ENCODE measurements around the gene ENPEP. TPM values are rescaled to one million over a fixed set of nuclear protein-coding genes. Genes with fewer than 3 reads are reported as not detected.
"Not testable (repeated sequence)": the region's sequence is repeated elsewhere in the genome, so short reads cannot be mapped to it uniquely, and the experiment has no call there.

The ENPEP gene
- total RNA-seq, 1 experiment from 2014 or later, result not detected

DNA sequence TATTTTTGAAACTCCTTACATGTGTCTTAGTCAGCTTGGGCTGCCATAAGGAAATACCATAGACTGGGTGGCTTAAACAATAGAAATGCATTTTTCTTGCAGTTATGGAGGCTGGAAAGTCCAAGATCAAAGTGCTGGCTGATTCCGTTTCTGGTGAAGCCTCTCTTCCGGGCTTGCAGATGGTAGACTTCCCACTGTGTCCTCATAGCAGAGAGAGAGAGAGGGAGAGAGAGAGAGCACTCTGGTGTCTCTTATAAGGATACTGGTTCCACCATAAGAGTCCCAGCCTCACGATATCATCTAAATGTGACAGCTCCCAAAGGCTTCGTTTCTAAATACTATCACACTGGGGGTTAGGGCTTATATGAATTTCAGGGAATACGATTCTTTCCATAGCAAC lies 39.7 kb downstream of the ENPEP start:
- DNase-seq (ENCODE audit: low read depth), result peak; percentile 51

GRCh38 chr4:110516106-110516922 lies 40.4 kb downstream of the ENPEP start:
- DNase-seq (ENCODE audit: low read depth), result peak; percentile 83

DNA sequence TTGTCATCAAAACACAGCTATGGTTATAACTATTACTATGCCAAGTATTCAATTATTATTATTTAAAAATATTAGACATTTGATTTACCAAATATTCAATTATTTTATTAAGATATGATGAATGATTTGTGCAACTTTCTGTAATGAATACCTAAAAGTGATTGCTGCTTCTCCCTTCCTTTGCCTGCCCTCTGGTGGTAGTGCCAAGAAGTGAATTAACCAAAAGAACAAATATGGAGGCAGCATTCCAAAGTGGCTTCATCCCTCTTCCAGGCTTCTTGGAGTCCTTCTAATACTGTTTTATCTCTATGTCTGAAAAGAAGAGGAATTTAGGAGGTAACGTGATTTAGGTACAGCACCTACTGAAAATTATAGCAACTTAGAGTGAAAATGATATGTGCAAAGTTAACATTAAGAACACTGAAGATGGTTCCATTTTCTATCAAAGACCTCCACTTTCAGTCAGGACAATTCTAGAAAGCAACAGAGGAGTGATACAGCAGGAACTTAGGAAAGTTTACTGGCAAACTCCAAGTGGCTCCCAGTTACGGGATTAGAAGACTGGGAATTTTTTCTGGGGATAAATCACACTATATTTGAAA lies 43.0 kb downstream of the ENPEP start:
- peak; percentile 34 for DNase-seq (ENCODE audit: low read depth)

GRCh38 chr4:110520886-110521285 lies 44.9 kb downstream of the ENPEP start:
- DNase-seq (ENCODE audit: low read depth), result no peak

GRCh38 chr4:110526589-110526988 lies 50.6 kb downstream of the ENPEP start:
- no peak for DNase-seq (ENCODE audit: low read depth)

- DNase-seq (ENCODE audit: low read depth), result no peak
Measured at GRCh38 chr4:110527156-110527555, 51.2 kb downstream of the ENPEP start.

GRCh38 chr4:110532901-110533589 lies 57.1 kb downstream of the ENPEP start:
- no peak for DNase-seq (ENCODE audit: low read depth)

DNA sequence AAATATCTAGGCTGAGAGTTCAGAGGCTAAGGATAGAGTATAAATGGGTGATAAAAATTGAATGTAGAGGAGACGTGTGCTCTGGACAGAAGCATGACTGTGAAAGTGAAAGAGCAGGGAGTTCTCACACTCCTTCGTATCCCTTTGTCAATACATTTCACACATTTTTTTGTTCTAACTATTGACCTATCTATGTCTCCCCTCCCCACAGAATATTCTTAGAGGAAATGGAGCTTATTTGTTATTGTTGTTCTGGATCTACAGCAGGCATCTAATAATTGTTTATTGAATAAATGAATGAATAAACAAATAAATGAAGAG lies 57.6 kb downstream of the ENPEP start:
- DNase-seq (ENCODE audit: low read depth), result no peak

DNA sequence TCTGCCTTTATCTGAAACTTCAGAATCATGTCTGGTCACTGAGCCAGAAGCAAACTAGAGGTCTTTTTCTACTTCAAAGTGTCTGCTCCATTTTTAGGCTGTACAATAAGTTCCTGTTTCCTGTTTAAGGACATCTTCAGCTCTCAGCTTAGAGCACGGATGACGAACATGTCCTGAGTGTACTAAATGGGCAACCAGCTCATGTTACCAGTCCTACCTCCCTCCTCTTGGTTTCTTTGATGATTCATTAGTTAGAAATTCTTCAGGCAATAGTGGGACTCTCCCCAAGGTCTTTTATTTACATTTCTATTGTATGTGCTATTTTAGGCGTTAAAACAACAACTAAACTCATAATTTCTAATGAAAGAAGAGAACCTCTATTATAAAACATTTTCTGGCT lies 58.0 kb downstream of the ENPEP start:
- DNase-seq (ENCODE audit: low read depth), result peak; percentile 97

- peak; percentile 2 for DNase-seq (ENCODE audit: low read depth)
Measured at GRCh38 chr4:110540581-110540980, 64.6 kb downstream of the ENPEP start.

GRCh38 chr4:110540982-110541451 lies 65.1 kb downstream of the ENPEP start:
- DNase-seq (ENCODE audit: low read depth), result peak; percentile 98

DNA sequence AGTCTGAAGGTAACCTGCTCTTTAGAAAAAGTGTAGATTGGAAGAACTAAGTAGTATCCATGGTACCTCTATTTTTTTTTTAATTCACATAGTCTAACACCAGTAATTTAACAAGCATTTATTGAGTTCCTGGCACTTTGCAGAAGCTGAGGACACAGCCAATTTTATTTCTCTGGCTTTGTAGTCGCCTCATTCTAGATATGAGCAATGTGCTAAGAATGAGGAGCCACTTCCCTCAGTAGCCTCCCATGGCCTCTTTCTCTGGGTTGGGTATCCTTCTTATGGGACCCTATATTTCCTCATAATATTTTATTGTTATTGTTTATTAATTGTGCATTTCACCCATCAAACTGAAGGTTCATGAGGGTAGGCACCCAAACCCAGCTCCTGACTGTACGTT lies 67.6 kb downstream of the ENPEP start:
- DNase-seq (ENCODE audit: low read depth), result peak; percentile 8

DNA sequence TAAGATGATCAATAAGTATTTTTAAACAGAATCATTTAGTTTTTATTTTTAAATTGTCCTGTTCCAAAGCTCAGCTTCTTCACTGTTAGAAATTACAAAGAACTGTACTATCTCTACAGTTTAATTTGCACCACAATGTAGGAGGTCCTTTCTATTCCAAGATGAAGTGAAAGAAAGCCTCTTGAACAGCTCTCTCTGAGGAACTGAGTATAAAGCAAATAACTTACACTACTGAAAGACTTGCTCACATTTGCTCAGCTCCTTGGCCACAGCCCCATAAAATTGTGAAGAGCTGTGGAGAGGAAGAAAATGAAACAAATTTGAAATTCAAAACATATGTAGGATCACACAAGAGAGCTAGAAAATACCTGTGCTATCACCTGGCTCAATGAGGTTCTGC lies 68.6 kb downstream of the ENPEP start:
- no peak for DNase-seq (ENCODE audit: low read depth)

DNA sequence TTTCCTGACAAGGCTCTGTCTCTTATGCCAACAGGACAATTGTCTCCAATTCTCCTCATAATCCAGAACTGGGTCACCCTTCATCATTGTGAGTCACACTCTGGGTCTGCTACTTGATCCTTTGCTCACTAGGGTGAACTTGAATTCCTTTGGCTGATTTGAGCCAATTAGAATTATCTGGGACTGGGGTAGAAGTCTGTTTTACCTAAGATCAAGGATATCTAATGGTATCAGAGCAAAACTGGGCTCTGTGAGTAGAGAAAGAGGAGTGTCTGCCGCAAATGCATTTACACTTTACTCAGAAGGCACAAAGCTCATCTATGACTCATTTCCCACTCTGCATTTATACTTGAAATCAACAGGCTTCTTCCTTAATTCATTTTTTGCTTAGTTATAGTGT lies 74.3 kb downstream of the ENPEP start:
- peak; percentile 78 for DNase-seq (ENCODE audit: low read depth)

- no peak for DNase-seq (ENCODE audit: low read depth)
Measured at GRCh38 chr4:110553197-110553596, 77.2 kb downstream of the ENPEP start.

- DNase-seq (ENCODE audit: low read depth), result no peak
Measured at GRCh38 chr4:110567214-110567613, 91.3 kb downstream of the ENPEP start.

DNA sequence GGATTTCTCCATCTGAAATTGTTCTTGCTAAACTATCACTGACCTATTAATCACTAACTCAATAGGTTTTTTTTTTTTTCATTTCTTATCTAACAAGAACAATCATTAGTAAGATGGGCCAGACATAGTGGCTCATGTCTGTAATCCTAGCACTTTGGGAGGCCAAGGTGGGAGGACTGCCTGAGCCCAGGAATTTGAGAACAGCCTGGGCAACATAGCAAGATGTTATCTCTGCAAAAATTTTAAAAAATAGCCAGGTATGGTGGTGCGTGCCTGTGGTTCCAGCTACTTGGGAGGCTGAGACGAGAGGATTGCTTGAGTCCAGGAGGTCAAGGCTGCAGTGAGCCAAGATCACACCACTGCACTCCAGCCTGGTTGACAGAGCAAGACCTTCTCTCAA lies 100.7 kb downstream of the ENPEP start:
- DNase-seq (ENCODE audit: low read depth), result not testable (repeated sequence)

- DNase-seq (ENCODE audit: low read depth), result peak; percentile 60
Measured at GRCh38 chr4:110586131-110586850, 110.3 kb downstream of the ENPEP start.

DNA sequence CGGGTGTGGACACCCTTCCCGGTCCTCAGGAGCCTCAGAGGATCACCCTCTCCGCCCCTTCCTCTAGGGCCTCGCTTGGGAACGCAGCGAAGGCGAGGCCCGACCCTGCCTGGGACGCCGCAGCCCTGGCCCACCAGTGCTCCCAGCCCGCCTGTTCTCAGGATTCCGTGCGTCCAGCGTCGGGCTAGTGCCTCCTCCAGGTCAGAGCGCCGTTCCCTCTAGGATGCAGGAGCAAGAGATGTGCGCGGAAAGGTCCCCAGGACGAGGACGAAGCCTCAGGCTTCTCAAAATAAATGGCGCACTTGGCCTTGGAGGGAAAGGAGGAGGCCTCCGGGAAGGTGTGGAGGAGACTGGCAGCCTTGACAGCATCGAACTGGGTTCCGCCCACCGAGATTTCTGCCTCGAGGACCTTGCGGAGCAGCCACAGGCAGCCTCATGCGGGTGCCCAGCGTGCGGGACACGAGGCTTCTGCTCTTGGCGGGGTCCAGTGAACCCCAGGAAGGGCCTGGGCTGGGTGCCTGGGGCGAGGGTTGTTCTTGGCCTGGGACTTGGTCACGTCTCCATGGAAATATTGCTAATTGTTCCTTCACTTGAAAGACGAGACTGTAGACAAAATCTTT lies 111.8 kb downstream of the ENPEP start:
- DNase-seq (ENCODE audit: low read depth), result no peak

DNA sequence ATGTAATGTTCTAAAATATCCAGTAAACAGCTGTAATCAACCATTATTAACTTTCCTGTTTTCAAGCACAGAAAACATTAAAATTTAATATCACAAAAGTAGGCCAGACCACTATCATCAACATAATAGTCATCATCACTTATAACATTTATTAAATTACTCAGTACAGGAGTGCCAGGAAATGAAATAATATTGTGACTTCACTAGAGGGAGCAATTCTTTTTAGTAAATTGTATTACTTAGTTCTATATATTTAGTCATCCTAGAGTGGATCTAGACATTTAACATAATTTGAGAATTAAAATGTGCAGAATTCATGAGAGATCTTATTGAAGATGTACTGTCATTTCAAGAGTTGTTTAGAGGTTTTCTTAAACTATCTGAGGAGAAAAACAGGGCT lies 113.3 kb downstream of the ENPEP start:
- DNase-seq (ENCODE audit: low read depth), result no peak

DNA sequence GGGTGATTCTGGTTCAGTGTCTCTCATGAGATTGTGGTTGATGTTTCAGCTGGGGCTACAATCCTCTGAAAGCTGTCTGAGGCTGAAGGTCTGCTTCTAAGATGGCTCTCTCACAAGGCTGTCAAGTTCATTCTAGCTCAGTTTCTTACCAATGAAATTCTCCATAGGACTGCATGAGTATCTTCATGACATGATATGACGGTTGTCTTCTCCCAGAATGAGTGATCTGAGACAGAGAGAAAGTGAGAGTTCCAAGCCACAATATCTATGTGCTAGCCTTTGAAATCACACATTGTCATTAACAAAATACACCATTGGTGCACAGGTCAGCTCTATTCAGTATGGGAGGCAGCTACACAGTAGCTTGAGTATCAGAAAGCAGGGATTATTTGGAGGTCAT lies 119.6 kb downstream of the ENPEP start:
- DNase-seq (ENCODE audit: low read depth), result no peak

Data from HT1080 (cell line).